ENCODE data around the gene CTNNA1. TPM values are rescaled to one million over a fixed set of nuclear protein-coding genes. Genes with fewer than 3 reads are reported as not detected.

The CTNNA1 gene
- total RNA-seq, 1 experiment from 2014 or later = 392 TPM

DNA sequence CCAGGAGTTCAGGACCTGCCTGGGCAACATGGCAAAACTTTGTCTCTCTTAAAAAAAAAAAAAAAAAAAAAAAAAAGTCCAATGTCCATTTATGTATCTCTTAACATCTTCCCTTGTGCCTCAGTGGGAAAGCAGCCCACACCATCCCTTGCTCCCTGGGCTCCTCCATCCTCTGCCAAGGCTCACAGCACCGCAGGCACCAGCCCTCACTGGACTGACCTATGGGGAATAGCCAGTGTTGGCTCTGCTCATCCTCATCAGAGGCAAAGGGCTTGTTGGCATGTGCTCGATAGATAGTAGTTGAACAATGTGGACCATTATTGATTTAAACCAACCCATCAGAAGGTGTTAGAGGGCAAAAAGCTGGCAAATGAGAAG, 183.7 kb downstream of the CTNNA1 start:
- H3K27me3 Mint-ChIP-seq (ENCODE audit: insufficient read depth, unreplicated experiment) = no peaks in the 10 kb centered on the region
- ChIA-PET POLR2A (no interaction called here), CTCF (no interaction called here)
- H3K36me3 Mint-ChIP-seq (ENCODE audit: insufficient read depth, unreplicated experiment) = peaks cover 90% of the 10 kb centered on the region
- H3K4me1 Mint-ChIP-seq (ENCODE audit: low read depth, unreplicated experiment) = no peaks in the 10 kb centered on the region
- no peaks in the 10 kb centered on the region for H3K9me3 ChIP-seq
- H3K27ac Mint-ChIP-seq (ENCODE audit: unreplicated experiment) = peak overlapping the region; percentile 39
- H3K4me3 Mint-ChIP-seq (ENCODE audit: unreplicated experiment) = no peak overlapping the region
- intact Hi-C loops (cut with micrococcal nuclease; ENCODE audit: unreplicated experiment) = no loop called here
- no peak overlapping the region for H3K4me3 ChIP-seq (ENCODE audit: low read depth, low read length)
- peaks cover 8% of the 10 kb centered on the region for H3K36me3 ChIP-seq (ENCODE audit: control insufficient read depth, insufficient read depth, low read length)
- no peak for DNase-seq
- no TSS peak for BruUV-seq (replicated peaks)
- no peaks in the 10 kb centered on the region for H3K9me3 Mint-ChIP-seq (ENCODE audit: unreplicated experiment)
- H3K4me1 ChIP-seq = no peaks in the 10 kb centered on the region
- H3K27me3 ChIP-seq (replicated peaks; ENCODE audit: control insufficient read depth, insufficient read depth, low read length) = no peaks in the 10 kb centered on the region
- TF ChIP-seq, protein P1, sequence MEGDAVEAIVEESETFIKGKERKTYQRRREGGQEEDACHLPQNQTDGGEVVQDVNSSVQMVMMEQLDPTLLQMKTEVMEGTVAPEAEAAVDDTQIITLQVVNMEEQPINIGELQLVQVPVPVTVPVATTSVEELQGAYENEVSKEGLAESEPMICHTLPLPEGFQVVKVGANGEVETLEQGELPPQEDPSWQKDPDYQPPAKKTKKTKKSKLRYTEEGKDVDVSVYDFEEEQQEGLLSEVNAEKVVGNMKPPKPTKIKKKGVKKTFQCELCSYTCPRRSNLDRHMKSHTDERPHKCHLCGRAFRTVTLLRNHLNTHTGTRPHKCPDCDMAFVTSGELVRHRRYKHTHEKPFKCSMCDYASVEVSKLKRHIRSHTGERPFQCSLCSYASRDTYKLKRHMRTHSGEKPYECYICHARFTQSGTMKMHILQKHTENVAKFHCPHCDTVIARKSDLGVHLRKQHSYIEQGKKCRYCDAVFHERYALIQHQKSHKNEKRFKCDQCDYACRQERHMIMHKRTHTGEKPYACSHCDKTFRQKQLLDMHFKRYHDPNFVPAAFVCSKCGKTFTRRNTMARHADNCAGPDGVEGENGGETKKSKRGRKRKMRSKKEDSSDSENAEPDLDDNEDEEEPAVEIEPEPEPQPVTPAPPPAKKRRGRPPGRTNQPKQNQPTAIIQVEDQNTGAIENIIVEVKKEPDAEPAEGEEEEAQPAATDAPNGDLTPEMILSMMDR (IDR thresholded peaks at IDR 0.05; ENCODE audit: insufficient read depth in 1 of 2, low read depth in 1 of 2, low read length in 1 of 2, severe bottlenecking in 1 of 2, unreplicated experiment in 1 of 2) = no peak

DNA sequence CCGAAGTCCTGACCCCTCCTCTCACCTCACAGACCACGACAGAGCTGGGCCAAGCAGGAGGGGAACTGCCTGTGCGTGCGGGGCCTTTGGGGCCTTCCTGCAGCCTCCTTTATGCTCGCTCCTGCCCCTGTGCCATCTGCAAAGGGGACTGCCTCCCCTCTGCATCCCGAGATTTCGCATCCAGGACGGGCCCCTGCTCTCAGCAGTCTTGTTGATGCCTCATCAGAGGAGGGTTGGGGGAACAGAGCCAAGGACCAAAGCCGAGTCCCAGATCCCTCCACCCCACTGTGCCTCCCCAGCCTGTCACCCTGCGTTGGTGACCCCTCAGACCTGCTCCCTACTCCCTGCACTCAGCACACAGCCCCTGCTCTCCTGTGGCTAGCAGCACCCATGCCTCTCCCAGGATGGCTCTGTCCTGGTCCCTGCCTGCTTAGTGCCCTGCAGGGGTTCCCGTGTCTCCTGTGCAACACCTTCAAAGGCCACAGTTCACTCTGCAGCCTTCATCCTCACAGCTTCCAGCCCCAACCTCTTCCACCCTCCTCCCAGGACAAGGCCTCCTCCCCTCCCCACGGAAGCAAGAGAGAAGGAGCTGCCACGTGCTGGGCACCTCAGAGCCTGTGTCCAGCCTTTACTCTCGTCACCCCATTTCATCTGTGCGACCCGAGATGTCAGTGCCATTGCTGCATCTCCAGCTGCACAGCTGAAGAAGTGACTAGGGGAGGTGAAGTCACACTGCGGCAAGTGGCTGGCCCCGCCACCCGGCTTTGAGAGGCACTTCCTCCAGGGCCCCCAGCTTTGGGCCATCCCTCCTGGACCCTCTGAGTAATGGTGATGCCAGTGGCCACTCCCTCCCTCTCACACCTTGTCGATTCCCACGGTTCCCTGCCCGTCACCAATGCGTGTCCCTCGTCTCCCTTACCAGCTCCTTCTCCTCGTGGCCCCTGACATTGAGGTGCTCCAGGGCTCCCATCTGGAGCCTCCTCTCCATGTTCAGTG, 184.5 kb downstream of the CTNNA1 start:
- Mint-ChIP-seq H3K9me3 (ENCODE audit: unreplicated experiment) (no peaks in the 10 kb centered on the region), H3K4me3 (ENCODE audit: unreplicated experiment) (peak overlapping the region; percentile 25), H3K27ac (ENCODE audit: unreplicated experiment) (peak overlapping the region; percentile 39), H3K27me3 (ENCODE audit: insufficient read depth, unreplicated experiment) (no peaks in the 10 kb centered on the region), H3K4me1 (ENCODE audit: low read depth, unreplicated experiment) (no peaks in the 10 kb centered on the region), H3K36me3 (ENCODE audit: insufficient read depth, unreplicated experiment) (peaks cover 83% of the 10 kb centered on the region)
- H3K4me3 ChIP-seq (ENCODE audit: low read depth, low read length) = no peak overlapping the region
- intact Hi-C loops (cut with micrococcal nuclease; ENCODE audit: unreplicated experiment) = no loop called here
- no peaks in the 10 kb centered on the region for H3K4me1 ChIP-seq
- CTCF ChIA-PET = no interaction called here
- H3K9me3 ChIP-seq = no peaks in the 10 kb centered on the region
- H3K36me3 ChIP-seq (ENCODE audit: control insufficient read depth, insufficient read depth, low read length) = peaks cover 5% of the 10 kb centered on the region
- POLR2A ChIA-PET = no interaction called here
- no peak for DNase-seq
- H3K27me3 ChIP-seq (replicated peaks; ENCODE audit: control insufficient read depth, insufficient read depth, low read length) = no peaks in the 10 kb centered on the region
- TF ChIP-seq, protein P1 (IDR thresholded peaks at IDR 0.05; ENCODE audit: insufficient read depth in 1 of 2, low read depth in 1 of 2, low read length in 1 of 2, severe bottlenecking in 1 of 2, unreplicated experiment in 1 of 2) = no peak
- BruUV-seq (replicated peaks) = no TSS peak

DNA sequence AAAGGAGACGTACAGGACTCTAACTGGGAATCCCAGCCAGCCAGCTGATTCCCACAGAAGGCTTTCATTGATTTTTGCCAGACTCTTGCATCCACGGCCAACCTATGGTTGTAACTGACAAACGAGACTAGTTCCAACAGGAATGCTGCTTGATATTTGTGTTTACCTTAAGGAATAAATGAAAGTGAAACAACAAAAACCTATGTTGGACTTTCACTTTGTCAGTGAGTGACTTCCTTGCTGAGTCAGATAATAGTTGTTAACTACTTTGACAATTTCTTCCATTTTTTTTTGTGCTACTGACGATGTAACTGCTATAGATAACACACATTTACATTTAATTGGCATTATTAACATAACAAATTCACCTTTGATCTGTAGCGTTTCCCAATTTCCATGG, 185.3 kb downstream of the CTNNA1 start:
- ChIA-PET POLR2A (no interaction called here), CTCF (no interaction called here)
- Histone ChIP-seq H3K4me1 (no peaks in the 10 kb centered on the region), H3K4me3 (ENCODE audit: low read depth, low read length) (no peak overlapping the region), H3K36me3 (ENCODE audit: control insufficient read depth, insufficient read depth, low read length) (peaks cover 2% of the 10 kb centered on the region), H3K27me3 (replicated peaks; ENCODE audit: control insufficient read depth, insufficient read depth, low read length) (no peaks in the 10 kb centered on the region), H3K9me3 (no peaks in the 10 kb centered on the region)
- DNase-seq = no peak
- intact Hi-C loops (cut with micrococcal nuclease; ENCODE audit: unreplicated experiment) = no loop called here
- Mint-ChIP-seq H3K27me3 (ENCODE audit: insufficient read depth, unreplicated experiment) (no peaks in the 10 kb centered on the region), H3K4me1 (ENCODE audit: low read depth, unreplicated experiment) (no peaks in the 10 kb centered on the region), H3K4me3 (ENCODE audit: unreplicated experiment) (peak overlapping the region; percentile 25), H3K36me3 (ENCODE audit: insufficient read depth, unreplicated experiment) (peaks cover 77% of the 10 kb centered on the region), H3K9me3 (ENCODE audit: unreplicated experiment) (no peaks in the 10 kb centered on the region), H3K27ac (ENCODE audit: unreplicated experiment) (no peak overlapping the region)
- TF ChIP-seq, protein P1 (IDR thresholded peaks at IDR 0.05; ENCODE audit: insufficient read depth in 1 of 2, low read depth in 1 of 2, low read length in 1 of 2, severe bottlenecking in 1 of 2, unreplicated experiment in 1 of 2) = no peak
- BruUV-seq (replicated peaks) = no TSS peak
